Activated CD8-positive, alpha-beta memory T cell treated with anti-CD3 and anti-CD28 coated beads for 1 hour (primary cell): ENCODE results near the gene VWA3B.
"Not testable (repeated sequence)": the region's sequence is repeated elsewhere in the genome, so short reads cannot be mapped to it uniquely, and the experiment has no call there.

ENCODE experiments used
- DNase-seq, 2 donors: peaks; one replicate each; pipeline ENCODE4 v3.0.0-alpha.2; 2020; ENCODE audit warnings: low read depth in 1 of 2; ENCODE audit errors: extremely low read depth in 1 of 2

The VWA3B gene

GRCh38 chr2:98087447-98088020 lies 567 bp downstream of the VWA3B start:
- no peak for DNase-seq

DNA sequence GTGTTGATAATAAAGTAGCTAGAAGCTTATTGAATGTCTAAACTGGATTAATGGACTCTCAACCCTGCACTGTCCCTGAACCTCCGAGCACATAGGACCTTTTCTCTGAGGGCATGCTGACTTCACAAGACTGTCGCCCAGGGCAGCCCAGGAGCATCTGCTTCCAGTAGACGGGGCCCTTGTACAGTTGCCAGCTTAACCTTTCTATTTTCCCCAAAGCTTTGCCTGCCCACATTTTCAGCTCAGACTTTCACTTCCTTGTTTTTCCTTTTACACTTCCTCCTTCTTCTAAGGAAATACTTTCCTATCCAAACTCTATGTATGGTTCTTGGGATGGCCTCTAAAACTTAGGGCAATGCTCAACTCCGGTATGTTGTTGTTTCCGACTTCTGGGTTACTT lies 1.3 kb downstream of the VWA3B start:
- DNase-seq = no peak

GRCh38 chr2:98089941-98090340 lies 3.0 kb downstream of the VWA3B start:
- DNase-seq = no peak

DNA sequence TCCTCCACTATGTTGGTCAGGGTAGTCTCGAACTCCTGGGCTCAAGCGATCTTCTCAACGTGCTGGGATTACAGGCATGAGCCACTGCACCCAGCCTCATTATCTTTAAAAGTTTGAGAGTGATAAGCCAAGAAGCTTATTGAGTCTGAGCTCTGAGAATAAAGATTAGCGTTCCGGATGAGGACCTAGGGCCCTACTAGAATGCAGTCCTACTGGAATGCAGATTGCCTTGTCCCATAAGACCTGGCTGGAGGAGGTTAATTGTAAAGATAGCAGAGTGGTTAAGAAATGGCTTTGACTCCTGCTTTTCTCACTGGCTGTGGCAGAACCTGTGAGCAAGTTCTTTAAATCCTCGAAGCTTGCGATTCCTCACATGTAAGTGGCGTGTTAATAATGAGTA lies 4.0 kb downstream of the VWA3B start:
- DNase-seq = no peak

DNA sequence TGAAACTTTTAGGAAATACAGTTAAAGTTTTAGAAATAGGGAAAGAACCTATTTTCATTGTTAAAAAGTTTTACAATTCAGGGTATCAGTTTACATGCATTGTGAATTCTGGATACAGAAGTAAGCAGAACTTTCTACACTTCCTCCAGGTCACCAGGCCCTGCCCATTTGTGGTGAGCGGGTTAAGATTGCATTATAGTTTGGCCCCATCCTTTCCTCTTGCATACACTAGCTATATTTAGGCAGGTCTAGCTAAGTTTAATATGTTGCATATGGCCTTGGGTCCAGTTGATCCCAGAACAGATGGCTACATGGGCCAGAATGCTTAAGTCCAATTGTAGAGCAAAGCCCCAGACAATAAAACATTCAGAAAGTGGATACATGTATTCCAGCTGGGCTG lies 4.8 kb downstream of the VWA3B start:
- no peak for DNase-seq

DNA sequence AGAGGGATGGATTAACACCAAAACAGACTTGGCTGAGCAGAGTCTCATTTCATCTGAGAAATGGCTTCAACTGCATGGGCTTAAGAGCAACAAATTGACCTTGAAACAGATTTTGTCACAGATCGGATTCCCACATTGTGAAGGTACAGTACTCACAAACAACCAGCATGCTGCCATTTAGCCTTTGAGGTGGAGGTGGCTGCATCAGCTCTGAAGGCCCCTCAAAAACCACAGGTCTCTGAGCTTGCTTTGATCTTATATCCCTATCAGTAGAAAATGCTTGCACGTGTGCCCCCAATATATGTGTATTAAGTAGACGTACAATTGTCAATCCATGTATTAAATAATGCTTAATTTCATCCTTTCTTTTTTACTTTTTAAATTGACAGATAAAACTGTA lies 6.2 kb downstream of the VWA3B start:
- DNase-seq = no peak

DNA sequence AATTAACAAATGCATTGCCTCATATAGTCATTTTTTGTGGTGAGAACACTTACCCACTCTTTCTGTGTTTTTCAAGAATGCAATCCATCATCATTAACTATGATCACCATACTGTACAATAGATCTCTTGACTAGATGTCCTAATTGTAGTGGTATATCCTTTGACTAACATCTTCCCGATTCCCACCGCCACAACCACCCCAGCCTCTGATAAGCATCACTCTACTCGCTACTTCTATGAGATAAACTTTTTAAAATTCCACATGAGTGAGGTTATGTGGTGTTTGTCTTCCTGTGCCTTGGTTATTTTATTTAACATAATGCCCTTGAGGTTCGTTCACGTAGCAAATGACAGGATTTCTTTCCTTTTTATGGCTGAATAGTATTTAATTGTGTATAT lies 6.6 kb downstream of the VWA3B start:
- DNase-seq = no peak

GRCh38 chr2:98099939-98100743 lies 13.2 kb downstream of the VWA3B start:
- no peak for DNase-seq

DNA sequence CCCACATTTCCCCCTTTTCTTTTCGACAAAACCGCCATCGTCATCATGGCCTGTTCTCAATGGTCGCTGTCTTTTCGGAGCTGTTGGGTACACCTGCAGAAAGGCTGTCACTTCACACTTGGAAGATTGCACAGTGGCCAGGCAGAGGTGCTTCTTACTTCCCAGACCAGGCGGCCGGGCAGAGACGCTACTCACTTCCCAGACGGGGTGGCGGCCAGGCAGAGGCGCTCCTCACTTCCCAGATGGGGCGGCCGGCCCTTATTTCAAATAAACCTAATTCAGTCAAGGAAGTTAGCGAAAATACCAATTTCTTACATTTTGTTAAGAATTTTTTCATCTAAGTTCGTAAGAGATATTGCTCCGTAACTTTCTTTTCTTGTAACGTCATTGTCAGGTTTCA lies 15.3 kb downstream of the VWA3B start:
- not testable (repeated sequence) for DNase-seq

- no peak for DNase-seq
These were observed 15.9 kb downstream of the VWA3B start for GRCh38 chr2:98102878-98103277.

DNA sequence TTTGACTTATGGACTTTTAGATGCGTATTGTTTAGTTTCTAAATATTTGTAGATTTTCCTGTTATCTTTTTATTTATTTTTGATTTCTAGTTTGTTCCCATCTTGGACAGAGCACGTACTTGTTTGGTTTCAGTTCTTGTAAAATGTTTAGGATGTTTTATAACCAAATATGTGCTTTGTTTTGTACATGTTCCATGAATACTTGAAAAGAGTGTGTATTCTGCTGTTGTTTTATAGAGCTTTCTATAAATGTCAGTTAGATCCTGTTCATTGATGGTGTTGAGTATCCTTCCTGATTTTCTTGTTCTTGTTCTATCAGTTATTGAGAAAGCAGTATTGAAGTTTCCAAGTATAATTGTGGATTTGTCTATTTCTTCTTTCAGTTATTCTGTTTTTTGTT lies 21.1 kb downstream of the VWA3B start:
- DNase-seq = no peak

DNA sequence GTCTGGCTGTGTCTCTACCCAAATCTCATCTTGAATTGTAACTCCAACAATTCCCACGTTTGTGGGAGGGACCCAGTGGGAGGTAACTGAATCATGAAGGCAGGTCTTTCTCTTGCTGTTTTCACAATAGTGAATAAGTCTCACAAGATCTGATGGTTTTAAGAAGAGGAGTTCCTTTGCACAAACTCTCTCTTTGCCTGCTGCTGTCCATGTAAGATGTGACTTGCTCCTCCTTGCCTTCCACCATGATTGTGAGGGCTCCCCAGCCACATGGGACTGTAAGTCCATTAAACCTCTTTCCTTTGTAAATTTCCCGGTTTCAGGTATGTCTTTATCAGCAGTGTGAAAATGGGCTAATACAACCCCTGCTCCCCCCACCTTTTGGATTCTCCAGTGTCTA lies 23.8 kb downstream of the VWA3B start:
- no peak for DNase-seq

GRCh38 chr2:98114643-98115330 lies 27.8 kb downstream of the VWA3B start:
- DNase-seq = no peak

DNA sequence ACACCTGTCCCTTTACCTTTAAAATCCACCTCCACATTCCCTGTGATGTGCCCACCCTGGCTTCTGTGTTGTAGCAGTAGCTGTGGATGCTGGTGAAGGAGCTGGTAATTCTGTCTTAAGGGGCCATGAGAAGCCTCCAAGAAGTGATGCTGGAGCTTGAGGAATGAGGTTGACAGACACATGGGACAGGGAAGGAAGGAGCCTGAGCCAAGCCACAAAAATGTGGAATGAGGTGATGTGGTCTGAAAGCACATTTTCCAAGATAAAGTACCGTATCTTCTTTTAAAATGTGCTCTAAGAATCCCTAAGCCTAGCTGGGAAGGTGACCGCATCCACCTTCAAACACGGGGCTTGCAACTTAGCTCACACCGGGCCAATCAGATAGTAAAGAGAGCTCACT lies 31.2 kb downstream of the VWA3B start:
- no peak for DNase-seq

DNA sequence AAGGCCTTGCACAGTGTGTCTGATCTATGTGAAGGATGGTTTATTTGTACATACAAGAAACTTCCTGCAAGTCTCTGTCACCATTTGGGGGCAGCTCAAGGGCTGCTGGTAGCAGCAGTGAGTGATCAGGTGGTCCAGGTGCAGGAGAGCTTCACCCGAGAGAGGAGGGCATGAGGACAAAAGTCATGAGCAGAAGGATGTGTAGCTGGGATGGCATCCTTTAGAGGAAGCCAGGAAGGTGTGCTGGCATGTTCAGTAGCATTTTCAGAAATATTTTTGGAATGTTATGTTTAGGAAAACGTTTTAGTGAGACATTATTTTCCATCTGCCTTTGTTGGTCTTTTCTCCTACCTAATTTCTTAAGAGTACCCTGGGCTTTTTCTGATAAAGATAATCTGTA lies 31.9 kb downstream of the VWA3B start:
- DNase-seq = no peak

GRCh38 chr2:98121149-98121548 lies 34.2 kb downstream of the VWA3B start:
- no peak for DNase-seq

DNA sequence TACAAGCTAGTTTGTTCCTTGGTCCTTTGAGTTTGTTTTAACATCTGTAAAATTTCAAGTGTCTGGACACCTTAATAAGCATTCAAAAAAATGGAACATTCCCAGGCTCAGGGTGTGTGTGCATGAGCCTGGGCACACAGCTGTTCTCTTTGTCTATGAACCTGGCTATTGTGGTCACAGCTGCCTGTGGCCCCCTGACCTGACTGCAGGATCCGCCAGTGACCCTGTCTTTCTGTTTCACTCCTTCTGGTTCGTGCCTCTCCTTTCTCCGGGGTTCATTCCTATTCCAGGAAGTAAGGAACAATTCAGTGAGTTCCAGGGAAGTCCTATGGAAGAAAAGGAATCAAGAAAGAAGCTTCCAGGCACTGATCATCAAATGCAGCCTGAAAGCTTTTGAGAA lies 35.6 kb downstream of the VWA3B start:
- DNase-seq = no peak

DNA sequence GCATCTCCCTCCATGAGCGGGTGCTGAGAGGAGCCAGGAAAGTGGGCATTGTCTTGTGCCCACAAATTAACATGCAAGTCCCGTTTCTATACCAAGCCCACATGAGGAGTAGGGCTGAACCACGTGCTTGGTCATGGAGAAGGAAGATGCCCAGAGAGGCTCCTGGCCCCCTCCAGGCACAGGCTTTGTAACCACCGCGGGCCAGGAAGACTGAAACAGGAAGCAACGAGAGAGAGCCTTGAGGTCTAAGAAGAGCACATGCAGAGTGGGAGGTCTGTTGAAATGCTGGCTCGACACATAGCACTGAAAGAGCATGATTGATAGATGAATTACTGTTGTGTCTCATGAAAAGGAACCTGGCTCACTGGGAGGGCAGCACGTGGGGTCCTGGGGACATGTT lies 36.3 kb downstream of the VWA3B start:
- DNase-seq = no peak

- no peak for DNase-seq
These were observed 39.1 kb downstream of the VWA3B start for GRCh38 chr2:98126061-98126460.

GRCh38 chr2:98127229-98127989 lies 40.4 kb downstream of the VWA3B start:
- DNase-seq = no peak

GRCh38 chr2:98128556-98129109 lies 41.7 kb downstream of the VWA3B start:
- no peak for DNase-seq
